ENCODE data around the gene HORMAD1. TPM values are rescaled to one million over a fixed set of nuclear protein-coding genes. Genes with fewer than 3 reads are reported as not detected.
"Not testable (repeated sequence)": the region's sequence is repeated elsewhere in the genome, so short reads cannot be mapped to it uniquely, and the experiment has no call there.

Gene HORMAD1
- total RNA-seq, 6 donors from 2014 or later = 0.54 to 3.0 (median 2.6) TPM; not detected in 3

GRCh38 chr1:150720098-150720497, 597 bp downstream of the HORMAD1 start:
- TF ChIP-seq POLR2AphosphoS5 (IDR thresholded peaks at IDR 0.05) = no peak
- TF ChIP-seq EP300 (IDR thresholded peaks at IDR 0.05) = no peak
- no peak for TF ChIP-seq CTCF (IDR thresholded peaks at IDR 0.05)
- TF ChIP-seq POLR2A (IDR thresholded peaks at IDR 0.05) = no peak
- 95 to 96% methylated on average over 21 of the region's 21 CpGs for WGBS, 2 donors
- Histone ChIP-seq H3K9me3 (no peaks in the 10 kb centered on the region), H3K4me1 (no peaks in the 10 kb centered on the region), H3K27ac (no peak overlapping the region), H3K27me3 (no peaks in the 10 kb centered on the region), H3K36me3 (no peaks in the 10 kb centered on the region), H3K4me3 (no peak overlapping the region)
- DNase-seq (peak in 1 of 2 donors; percentile 38), ATAC-seq (ENCODE audit: low FRiP score in 2 of 2) (no peak)

- DNase-seq = no peak
- TF ChIP-seq CTCF (IDR thresholded peaks at IDR 0.05) = no peak
- no peak for TF ChIP-seq EP300 (IDR thresholded peaks at IDR 0.05)
- no peak for TF ChIP-seq POLR2AphosphoS5 (IDR thresholded peaks at IDR 0.05)
- TF ChIP-seq POLR2A (IDR thresholded peaks at IDR 0.05) = no peak
- no peaks in the 10 kb centered on the region for H3K4me1 ChIP-seq
- 79 to 83% methylated on average over 11 of the region's 11 CpGs for WGBS, 2 donors
- H3K36me3 ChIP-seq = no peaks in the 10 kb centered on the region
- H3K9me3 ChIP-seq = no peaks in the 10 kb centered on the region
- no peak overlapping the region for H3K4me3 ChIP-seq
- no peak overlapping the region for H3K27ac ChIP-seq
- no peaks in the 10 kb centered on the region for H3K27me3 ChIP-seq
- ATAC-seq (ENCODE audit: low FRiP score in 2 of 2) = no peak
These were observed 2.3 kb downstream of the HORMAD1 start for GRCh38 chr1:150718225-150718891.

- not testable (repeated sequence) for ATAC-seq (ENCODE audit: low FRiP score in 2 of 2); H3K27ac ChIP-seq; DNase-seq; H3K4me3 ChIP-seq; H3K36me3 ChIP-seq; H3K9me3 ChIP-seq; H3K4me1 ChIP-seq; H3K27me3 ChIP-seq
- 71% methylated on average over 1 of the region's 1 CpG for WGBS, 2 donors
These were observed 11.7 kb downstream of the HORMAD1 start for GRCh38 chr1:150709031-150709430.

- H3K27ac ChIP-seq = no peak overlapping the region
- H3K4me3 ChIP-seq = no peak overlapping the region
- DNase-seq (no peak), ATAC-seq (ENCODE audit: low FRiP score in 2 of 2) (no peak)
- H3K27me3 ChIP-seq = no peaks in the 10 kb centered on the region
- 88 to 93% methylated on average over 2 of the region's 2 CpGs for WGBS, 2 donors
- no peaks in the 10 kb centered on the region for H3K4me1 ChIP-seq
- H3K36me3 ChIP-seq = no peaks in the 10 kb centered on the region
- H3K9me3 ChIP-seq = no peaks in the 10 kb centered on the region
- TF ChIP-seq POLR2AphosphoS5 (IDR thresholded peaks at IDR 0.05) (no peak), POLR2A (IDR thresholded peaks at IDR 0.05) (no peak), EP300 (IDR thresholded peaks at IDR 0.05) (no peak), CTCF (IDR thresholded peaks at IDR 0.05) (no peak)
These were observed 12.1 kb downstream of the HORMAD1 start for GRCh38 chr1:150708595-150708994.

- Histone ChIP-seq H3K36me3 (no peaks in the 10 kb centered on the region), H3K4me1 (no peaks in the 10 kb centered on the region), H3K27me3 (no peaks in the 10 kb centered on the region), H3K27ac (no peak overlapping the region), H3K4me3 (no peak overlapping the region), H3K9me3 (no peaks in the 10 kb centered on the region)
- DNase-seq (no peak), ATAC-seq (ENCODE audit: low FRiP score in 2 of 2) (no peak)
- 50 to 65% methylated on average over 1 of the region's 1 CpG for WGBS, 2 donors
- TF ChIP-seq POLR2A (IDR thresholded peaks at IDR 0.05) (no peak), EP300 (IDR thresholded peaks at IDR 0.05) (no peak), CTCF (IDR thresholded peaks at IDR 0.05) (no peak), POLR2AphosphoS5 (IDR thresholded peaks at IDR 0.05) (no peak)
These were observed 14.6 kb downstream of the HORMAD1 start for GRCh38 chr1:150706091-150706490.
